Measurements from ENCODE around the gene BLNK. TPM values are rescaled to one million over a fixed set of nuclear protein-coding genes. Genes with fewer than 3 reads are reported as not detected.

BLNK gene
- total RNA-seq, 1 donor: 0.36 TPM

GRCh38 chr10:96228408-96228994 lies 42.9 kb downstream of the BLNK start:
- Histone ChIP-seq H2AFZ (ENCODE audit: low read length) (no peak overlapping the region), H3K9me3 (ENCODE audit: low read depth, low read length) (no peaks in the 10 kb centered on the region), H3K4me3 (ENCODE audit: insufficient read depth, low read length) (no peak overlapping the region), H3K27me3 (ENCODE audit: insufficient read depth, low read length) (no peaks in the 10 kb centered on the region), H4K20me1 (ENCODE audit: insufficient read depth, low read length) (no peaks in the 10 kb centered on the region), H3K79me2 (ENCODE audit: insufficient read depth, low read length) (no peaks in the 10 kb centered on the region), H3K36me3 (ENCODE audit: insufficient read depth, low read length) (no peaks in the 10 kb centered on the region), H3K4me1 (ENCODE audit: insufficient read depth, low read length) (no peaks in the 10 kb centered on the region), H3K4me2 (ENCODE audit: insufficient read depth, low read length) (no peak overlapping the region), H3K27ac (ENCODE audit: low read depth, low read length) (no peak overlapping the region)
- no peak for TF ChIP-seq CTCF (IDR thresholded peaks at IDR 0.05; ENCODE audit: extremely low read depth, low read depth, low read length)
- no peak for DNase-seq (ENCODE audit: insufficient read length, low spot score, missing footprints)

GRCh38 chr10:96227206-96227605 lies 44.2 kb downstream of the BLNK start:
- H3K9me3 ChIP-seq (ENCODE audit: low read depth, low read length): no peaks in the 10 kb centered on the region
- no peak overlapping the region for H3K4me3 ChIP-seq (ENCODE audit: insufficient read depth, low read length)
- H3K27ac ChIP-seq (ENCODE audit: low read depth, low read length): no peak overlapping the region
- H3K4me2 ChIP-seq (ENCODE audit: insufficient read depth, low read length): no peak overlapping the region
- H4K20me1 ChIP-seq (ENCODE audit: insufficient read depth, low read length): no peaks in the 10 kb centered on the region
- H3K36me3 ChIP-seq (ENCODE audit: insufficient read depth, low read length): no peaks in the 10 kb centered on the region
- no peak overlapping the region for H2AFZ ChIP-seq (ENCODE audit: low read length)
- no peaks in the 10 kb centered on the region for H3K79me2 ChIP-seq (ENCODE audit: insufficient read depth, low read length)
- peaks cover 4% of the 10 kb centered on the region for H3K27me3 ChIP-seq (ENCODE audit: insufficient read depth, low read length)
- no peaks in the 10 kb centered on the region for H3K4me1 ChIP-seq (ENCODE audit: insufficient read depth, low read length)
- TF ChIP-seq CTCF (IDR thresholded peaks at IDR 0.05; ENCODE audit: extremely low read depth, low read depth, low read length): no peak
- DNase-seq (ENCODE audit: insufficient read length, low spot score, missing footprints): no peak

GRCh38 chr10:96225119-96225518 lies 46.2 kb downstream of the BLNK start:
- H4K20me1 ChIP-seq (ENCODE audit: insufficient read depth, low read length): no peaks in the 10 kb centered on the region
- no peak for DNase-seq (ENCODE audit: insufficient read length, low spot score, missing footprints)
- no peak overlapping the region for H2AFZ ChIP-seq (ENCODE audit: low read length)
- H3K4me3 ChIP-seq (ENCODE audit: insufficient read depth, low read length): no peak overlapping the region
- no peak overlapping the region for H3K4me2 ChIP-seq (ENCODE audit: insufficient read depth, low read length)
- no peaks in the 10 kb centered on the region for H3K36me3 ChIP-seq (ENCODE audit: insufficient read depth, low read length)
- H3K9me3 ChIP-seq (ENCODE audit: low read depth, low read length): no peaks in the 10 kb centered on the region
- H3K79me2 ChIP-seq (ENCODE audit: insufficient read depth, low read length): no peaks in the 10 kb centered on the region
- no peak for TF ChIP-seq CTCF (IDR thresholded peaks at IDR 0.05; ENCODE audit: extremely low read depth, low read depth, low read length)
- peaks cover 6% of the 10 kb centered on the region for H3K27me3 ChIP-seq (ENCODE audit: insufficient read depth, low read length)
- no peaks in the 10 kb centered on the region for H3K4me1 ChIP-seq (ENCODE audit: insufficient read depth, low read length)
- H3K27ac ChIP-seq (ENCODE audit: low read depth, low read length): no peak overlapping the region

GRCh38 chr10:96222908-96223307 lies 48.5 kb downstream of the BLNK start:
- H3K27me3 ChIP-seq (ENCODE audit: insufficient read depth, low read length): peaks cover 6% of the 10 kb centered on the region
- no peak overlapping the region for H3K4me2 ChIP-seq (ENCODE audit: insufficient read depth, low read length)
- TF ChIP-seq CTCF (IDR thresholded peaks at IDR 0.05; ENCODE audit: extremely low read depth, low read depth, low read length): no peak
- no peak overlapping the region for H3K4me3 ChIP-seq (ENCODE audit: insufficient read depth, low read length)
- no peaks in the 10 kb centered on the region for H3K9me3 ChIP-seq (ENCODE audit: low read depth, low read length)
- no peaks in the 10 kb centered on the region for H4K20me1 ChIP-seq (ENCODE audit: insufficient read depth, low read length)
- no peaks in the 10 kb centered on the region for H3K36me3 ChIP-seq (ENCODE audit: insufficient read depth, low read length)
- no peak overlapping the region for H3K27ac ChIP-seq (ENCODE audit: low read depth, low read length)
- H3K4me1 ChIP-seq (ENCODE audit: insufficient read depth, low read length): no peaks in the 10 kb centered on the region
- DNase-seq (ENCODE audit: insufficient read length, low spot score, missing footprints): no peak
- no peak overlapping the region for H2AFZ ChIP-seq (ENCODE audit: low read length)
- no peaks in the 10 kb centered on the region for H3K79me2 ChIP-seq (ENCODE audit: insufficient read depth, low read length)

Measured in osteoblast (primary cell).